NT2/D1 (cell line): ENCODE results near the gene UMAD1.

Experiments used
- DNase-seq: peaks from one replicate; pipeline ENCODE4 v3.0.0-alpha.2; 2011; ENCODE audit warnings: low read depth, low spot score
- H3K27me3 ChIP-seq: 2 replicates; pipeline ENCODE4 v1.6.0; 2011; ENCODE audit warnings: mild to moderate bottlenecking; ENCODE audit not compliant: insufficient read length, insufficient read depth
- H3K36me3 ChIP-seq: 2 replicates; pipeline ENCODE4 v1.6.1; 2011; ENCODE audit warnings: mild to moderate bottlenecking, low read length, mixed read lengths; ENCODE audit not compliant: insufficient read depth, insufficient read length
- H3K4me1 ChIP-seq: 2 replicates; pipeline ENCODE4 v1.5.1; 2011; ENCODE audit not compliant: insufficient read depth, insufficient read length
- H3K4me3 ChIP-seq: 2 replicates; pipeline ENCODE4 v1.5.1; 2011; ENCODE audit warnings: low read depth; ENCODE audit not compliant: insufficient read length
- H3K9ac ChIP-seq: 2 replicates; pipeline ENCODE4 v1.6.0; 2011; ENCODE audit warnings: low read depth; ENCODE audit not compliant: insufficient read length
- H3K9me3 ChIP-seq: 2 replicates; pipeline ENCODE4 v1.5.1; 2011; ENCODE audit warnings: mild to moderate bottlenecking, low read length; ENCODE audit not compliant: insufficient read depth
- SUZ12 ChIP-seq: IDR thresholded peaks from 2 replicates; pipeline ENCODE4 v1.6.1; 2011; ENCODE audit not compliant: insufficient read length, insufficient read depth; ENCODE audit errors: extremely low read depth
- YY1 ChIP-seq: IDR thresholded peaks from 2 replicates; pipeline ENCODE4 v1.6.1; 2011; ENCODE audit not compliant: insufficient read length, insufficient read depth
- ZNF274 ChIP-seq: IDR thresholded peaks from 2 replicates; pipeline ENCODE4 v1.6.1; 2011; ENCODE audit warnings: mild to moderate bottlenecking, low read depth, low read length

Gene UMAD1

GRCh38 chr7:7686811-7687508, 46.4 kb downstream of the UMAD1 start:
- Histone ChIP-seq H3K9me3 (no peaks in the 10 kb centered on the region), H3K9ac (no peak overlapping the region), H3K4me1 (no peaks in the 10 kb centered on the region), H3K27me3 (no peaks in the 10 kb centered on the region), H3K36me3 (no peaks in the 10 kb centered on the region), H3K4me3 (no peak overlapping the region)
- TF ChIP-seq ZNF274 (no peak), SUZ12 (no peak), YY1 (no peak)
- no peak for DNase-seq

GRCh38 chr7:7687800-7688199, 47.2 kb downstream of the UMAD1 start:
- Histone ChIP-seq H3K27me3 (no peaks in the 10 kb centered on the region), H3K9me3 (no peaks in the 10 kb centered on the region), H3K9ac (no peak overlapping the region), H3K4me1 (no peaks in the 10 kb centered on the region), H3K4me3 (no peak overlapping the region), H3K36me3 (no peaks in the 10 kb centered on the region)
- DNase-seq = no peak
- TF ChIP-seq SUZ12 (no peak), YY1 (no peak), ZNF274 (no peak)

- TF ChIP-seq YY1 = no peak
- TF ChIP-seq ZNF274 = no peak
- TF ChIP-seq SUZ12 = no peak
- Histone ChIP-seq H3K9me3 (no peaks in the 10 kb centered on the region), H3K27me3 (no peaks in the 10 kb centered on the region), H3K36me3 (no peaks in the 10 kb centered on the region), H3K4me1 (no peaks in the 10 kb centered on the region), H3K4me3 (no peak overlapping the region), H3K9ac (no peak overlapping the region)
- no peak for DNase-seq
Observed at GRCh38 chr7:7688310-7688709, 47.8 kb downstream of the UMAD1 start.

- Histone ChIP-seq H3K4me3 (no peak overlapping the region), H3K4me1 (no peaks in the 10 kb centered on the region), H3K36me3 (no peaks in the 10 kb centered on the region), H3K9ac (no peak overlapping the region), H3K27me3 (no peaks in the 10 kb centered on the region), H3K9me3 (no peaks in the 10 kb centered on the region)
- no peak for DNase-seq
- no peak for TF ChIP-seq SUZ12
- TF ChIP-seq YY1 = no peak
- TF ChIP-seq ZNF274 = no peak
Observed at GRCh38 chr7:7688956-7689355, 48.4 kb downstream of the UMAD1 start.

- no peak for TF ChIP-seq YY1
- no peak for TF ChIP-seq ZNF274
- no peak for TF ChIP-seq SUZ12
- Histone ChIP-seq H3K27me3 (no peaks in the 10 kb centered on the region), H3K36me3 (no peaks in the 10 kb centered on the region), H3K4me1 (no peaks in the 10 kb centered on the region), H3K9ac (no peak overlapping the region), H3K4me3 (no peak overlapping the region), H3K9me3 (no peaks in the 10 kb centered on the region; the same call in 1 of the 2 replicates)
- no peak for DNase-seq
Observed at GRCh38 chr7:7693881-7694280, 53.3 kb downstream of the UMAD1 start.

GRCh38 chr7:7694542-7694941, 54.0 kb downstream of the UMAD1 start:
- no peak overlapping the region for H3K9ac ChIP-seq
- no peaks in the 10 kb centered on the region for H3K36me3 ChIP-seq
- no peaks in the 10 kb centered on the region for H3K4me1 ChIP-seq
- no peaks in the 10 kb centered on the region for H3K27me3 ChIP-seq
- H3K9me3 ChIP-seq = no peaks in the 10 kb centered on the region; the same call in 1 of the 2 replicates
- no peak for TF ChIP-seq SUZ12
- no peak for TF ChIP-seq ZNF274
- no peak for TF ChIP-seq YY1
- no peak overlapping the region for H3K4me3 ChIP-seq
- no peak for DNase-seq

GRCh38 chr7:7695111-7695817, 54.7 kb downstream of the UMAD1 start:
- no peaks in the 10 kb centered on the region for H3K4me1 ChIP-seq
- TF ChIP-seq YY1 (no peak), SUZ12 (no peak), ZNF274 (no peak)
- H3K4me3 ChIP-seq = no peak overlapping the region
- DNase-seq = no peak
- H3K9me3 ChIP-seq = no peaks in the 10 kb centered on the region; the same call in 1 of the 2 replicates
- H3K27me3 ChIP-seq = no peaks in the 10 kb centered on the region
- no peaks in the 10 kb centered on the region for H3K36me3 ChIP-seq
- H3K9ac ChIP-seq = no peak overlapping the region
